Measurements from ENCODE around the gene COL5A1.
A peak's percentile ranks its signal among the peaks of the same experiment; 100 is the strongest.

GRCh38 chr9:134738869-134739659 lies 97.5 kb downstream of the COL5A1 start:
- TF ChIP-seq CTCF (IDR thresholded peaks at IDR 0.05; ENCODE audit: borderline replicate concordance, extremely low read depth, low read length, poor library complexity, severe bottlenecking) (peak; percentile 78), EZH2 (IDR thresholded peaks at IDR 0.05; ENCODE audit: borderline replicate concordance, low read depth, low read length, severe bottlenecking) (no peak)

Measured in DND-41 (cell line).